GM12878 (cell line): ENCODE data around the gene MYBPC2. TPM values are rescaled to one million over a fixed set of nuclear protein-coding genes. Genes with fewer than 3 reads are reported as not detected.
A peak's percentile ranks its signal among the peaks of the same experiment; 100 is the strongest.

ENCODE experiments used
- BHLHE40 ChIP-seq, 2 experiments: fragments of 450-650 bp in 1 of 2; IDR thresholded peaks; 2 replicates each; pipeline ENCODE4 v1.6.1; 2011 to 2017; ENCODE audit warnings: low read depth in 2 of 2, borderline replicate concordance in 1 of 2, improper control_type of control experiment in 1 of 2, low read length in 1 of 2, mild to moderate bottlenecking in 1 of 2
- E2F8 ChIP-seq: fragments of 450-650 bp; IDR thresholded peaks from 2 replicates; pipeline ENCODE4 v1.6.1; 2018; ENCODE audit warnings: mild to moderate bottlenecking, low read depth, moderate library complexity; ENCODE audit not compliant: partially characterized antibody
- EP300 ChIP-seq, 2 experiments: fragments of 150-350 bp in 1 of 2; IDR thresholded peaks; 2 replicates each; pipeline ENCODE4 v1.6.1; 2011 to 2012; ENCODE audit warnings: low read depth in 2 of 2, low read length in 2 of 2, borderline replicate concordance in 1 of 2, improper control_type of control experiment in 1 of 2, inconsistent platforms in 1 of 2; ENCODE audit not compliant: control insufficient read depth in 1 of 2
- IRF5 ChIP-seq: fragments of 450-650 bp; IDR thresholded peaks from 2 replicates; pipeline ENCODE4 v1.6.1; 2017; ENCODE audit warnings: borderline replicate concordance
- MTA3 ChIP-seq: IDR thresholded peaks from 2 replicates; pipeline ENCODE4 v1.6.1; 2012; ENCODE audit warnings: low read length, inconsistent platforms, borderline replicate concordance
- NBN ChIP-seq: fragments of 450-650 bp; IDR thresholded peaks from 2 replicates; pipeline ENCODE4 v1.6.1; 2016
- NR2C1 ChIP-seq: fragments of 450-650 bp; IDR thresholded peaks from 2 replicates; pipeline ENCODE4 v1.6.1; 2017; ENCODE audit warnings: antibody characterized with exemption, mild to moderate bottlenecking, moderate library complexity
- NRF1 ChIP-seq: conservative IDR thresholded peaks from 2 replicates; pipeline ENCODE4 v1.6.1; 2011; ENCODE audit warnings: mild to moderate bottlenecking, low read depth, low read length, improper control_type of control experiment
- POLR2AphosphoS2 ChIP-seq: IDR thresholded peaks from 2 replicates; pipeline ENCODE4 v1.6.1; 2011; ENCODE audit warnings: low read depth, mild to moderate bottlenecking, low read length, improper control_type of control experiment, moderate library complexity
- SMC3 ChIP-seq: IDR thresholded peaks from 2 replicates; pipeline ENCODE4 v1.6.1; 2011; ENCODE audit warnings: low read length, improper control_type of control experiment, borderline replicate concordance
- SRF ChIP-seq, 2 experiments: IDR thresholded peaks; 2 replicates each; pipeline ENCODE4 v1.6.1; 2011; ENCODE audit warnings: low read depth in 2 of 2, low read length in 2 of 2, mild to moderate bottlenecking in 1 of 2, moderate library complexity in 1 of 2
- TCF7 ChIP-seq: IDR thresholded peaks from 2 replicates; pipeline ENCODE4 v1.6.1; 2014; ENCODE audit warnings: antibody characterized with exemption, borderline replicate concordance
- USF2 ChIP-seq: IDR thresholded peaks from 2 replicates; pipeline ENCODE4 v1.6.1; 2011; ENCODE audit warnings: low read depth, low read length, improper control_type of control experiment, borderline replicate concordance
- ZNF622 ChIP-seq: fragments of 450-650 bp; IDR thresholded peaks from 2 replicates; pipeline ENCODE4 v1.6.1; 2017; ENCODE audit warnings: mild to moderate bottlenecking, inconsistent platforms
- ZSCAN29 ChIP-seq: fragments of 450-650 bp; IDR thresholded peaks from 2 replicates; pipeline ENCODE4 v1.6.1; 2017; ENCODE audit warnings: mild to moderate bottlenecking, moderate library complexity
- polyA plus RNA-seq, 11 experiments: library from polyadenylated mRNA; depleted of rRNA in 4 of 11; unstranded in 6 of 11; stranded (reverse) in 5 of 11; fragments of >200 nt; fragmentation: Nextera tagmentation in 4 of 11; fragmentation: Illumina TruSeq in 1 of 11; extraction: Ambion mirVana in 4 of 11; extraction: Trizol in 1 of 11; gene quantifications; 1 replicate in 1 of 11; 2 replicates in 10 of 11; pipeline versions ENCODE4 v1.2.1 to v1.2.3, GENCODE V29; 2011 to 2016; ENCODE audit warnings: inconsistent platforms in 2 of 11, missing spikeins in 2 of 11, low read depth in 1 of 11
- total RNA-seq, 4 experiments: library from RNA; depleted of rRNA in 3 of 4; stranded (reverse); fragments of >200 nt in 3 of 4; fragmentation: Illumina TruSeq in 1 of 4; extraction: Trizol in 1 of 4; gene quantifications; 2 replicates each; pipeline versions ENCODE4 v1.2.1 to v1.2.3, GENCODE V29; 2013 to 2021
- TF ChIP-seq, protein P1 (sequence below): fragments of 450-650 bp; IDR thresholded peaks from 2 replicates; pipeline ENCODE4 v1.6.1; 2017; ENCODE audit warnings: mild to moderate bottlenecking
- TF ChIP-seq, protein P2 (sequence below): fragments of 450-650 bp; IDR thresholded peaks from 2 replicates; pipeline ENCODE4 v1.6.1; 2017; ENCODE audit warnings: mild to moderate bottlenecking, moderate library complexity

MYBPC2 gene
- total and polyA plus RNA-seq, 10 of the 15 experiments (the other 5 are each of a cell fraction or from before 2014, with no cell fraction given), result 0.09 to 2.6 (median 0.61) TPM

DNA sequence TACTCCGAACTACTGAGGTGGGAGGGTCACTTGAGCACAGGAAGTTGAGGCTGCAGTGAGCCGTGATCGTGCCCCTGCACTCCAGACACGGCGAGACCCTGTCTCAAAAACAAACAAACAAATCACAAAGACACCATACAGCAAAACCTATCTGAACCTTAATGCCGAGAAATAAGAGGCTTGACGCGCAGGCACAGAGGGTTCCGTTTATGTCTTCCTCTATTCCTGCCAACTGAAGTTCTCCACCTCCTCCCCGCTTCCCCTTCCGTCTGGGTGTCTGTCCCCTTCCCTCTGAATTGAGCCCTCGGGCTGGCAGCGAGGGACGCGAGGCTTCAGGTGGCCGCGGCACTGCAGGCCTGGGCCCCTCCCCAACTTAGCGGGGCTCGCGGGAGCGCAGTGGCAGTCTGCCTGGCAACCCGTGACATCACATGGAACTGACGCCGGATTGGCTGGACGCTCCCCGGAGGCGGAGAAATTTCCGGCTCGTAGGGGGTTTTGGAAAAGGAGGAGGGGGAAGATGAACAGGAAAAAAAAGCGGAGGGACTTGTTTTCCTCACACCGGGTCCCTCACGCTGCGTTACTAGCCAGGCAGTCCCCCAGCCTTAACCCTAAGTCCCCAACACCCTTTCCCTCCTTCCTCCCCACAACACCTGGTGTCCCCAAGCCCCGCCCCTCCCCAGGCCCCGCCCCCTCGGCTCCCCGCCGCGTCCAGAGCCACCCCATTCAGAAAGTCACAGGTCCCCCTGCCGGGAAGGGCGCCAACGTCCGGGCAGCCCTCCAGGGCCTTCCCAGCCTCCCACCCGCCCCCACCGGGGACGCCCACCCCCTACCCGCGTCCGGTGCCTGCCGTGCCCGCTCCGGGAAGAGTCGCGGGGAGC is 1.1 kb upstream of the MYBPC2 start (continued):
- 0 out of 4 replicates have a peak, but pooled peaks of 1 of the 2 experiments have one; percentile 23 for TF ChIP-seq EP300 (IDR thresholded peaks at IDR 0.05; ENCODE audit: borderline replicate concordance in 1 of 2, control insufficient read depth in 1 of 2, low read depth in 2 of 2, low read length in 2 of 2)
- peak; percentile 68 to 79 for TF ChIP-seq BHLHE40 (IDR thresholded peaks at IDR 0.05; ENCODE audit: borderline replicate concordance in 1 of 2, low read depth in 2 of 2, low read length in 1 of 2)
- no peak for TF ChIP-seq TCF7
- TF ChIP-seq IRF5, result no peak
- TF ChIP-seq, protein P1, sequence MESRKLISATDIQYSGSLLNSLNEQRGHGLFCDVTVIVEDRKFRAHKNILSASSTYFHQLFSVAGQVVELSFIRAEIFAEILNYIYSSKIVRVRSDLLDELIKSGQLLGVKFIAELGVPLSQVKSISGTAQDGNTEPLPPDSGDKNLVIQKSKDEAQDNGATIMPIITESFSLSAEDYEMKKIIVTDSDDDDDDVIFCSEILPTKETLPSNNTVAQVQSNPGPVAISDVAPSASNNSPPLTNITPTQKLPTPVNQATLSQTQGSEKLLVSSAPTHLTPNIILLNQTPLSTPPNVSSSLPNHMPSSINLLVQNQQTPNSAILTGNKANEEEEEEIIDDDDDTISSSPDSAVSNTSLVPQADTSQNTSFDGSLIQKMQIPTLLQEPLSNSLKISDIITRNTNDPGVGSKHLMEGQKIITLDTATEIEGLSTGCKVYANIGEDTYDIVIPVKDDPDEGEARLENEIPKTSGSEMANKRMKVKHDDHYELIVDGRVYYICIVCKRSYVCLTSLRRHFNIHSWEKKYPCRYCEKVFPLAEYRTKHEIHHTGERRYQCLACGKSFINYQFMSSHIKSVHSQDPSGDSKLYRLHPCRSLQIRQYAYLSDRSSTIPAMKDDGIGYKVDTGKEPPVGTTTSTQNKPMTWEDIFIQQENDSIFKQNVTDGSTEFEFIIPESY, result no peak
- TF ChIP-seq, protein P2, sequence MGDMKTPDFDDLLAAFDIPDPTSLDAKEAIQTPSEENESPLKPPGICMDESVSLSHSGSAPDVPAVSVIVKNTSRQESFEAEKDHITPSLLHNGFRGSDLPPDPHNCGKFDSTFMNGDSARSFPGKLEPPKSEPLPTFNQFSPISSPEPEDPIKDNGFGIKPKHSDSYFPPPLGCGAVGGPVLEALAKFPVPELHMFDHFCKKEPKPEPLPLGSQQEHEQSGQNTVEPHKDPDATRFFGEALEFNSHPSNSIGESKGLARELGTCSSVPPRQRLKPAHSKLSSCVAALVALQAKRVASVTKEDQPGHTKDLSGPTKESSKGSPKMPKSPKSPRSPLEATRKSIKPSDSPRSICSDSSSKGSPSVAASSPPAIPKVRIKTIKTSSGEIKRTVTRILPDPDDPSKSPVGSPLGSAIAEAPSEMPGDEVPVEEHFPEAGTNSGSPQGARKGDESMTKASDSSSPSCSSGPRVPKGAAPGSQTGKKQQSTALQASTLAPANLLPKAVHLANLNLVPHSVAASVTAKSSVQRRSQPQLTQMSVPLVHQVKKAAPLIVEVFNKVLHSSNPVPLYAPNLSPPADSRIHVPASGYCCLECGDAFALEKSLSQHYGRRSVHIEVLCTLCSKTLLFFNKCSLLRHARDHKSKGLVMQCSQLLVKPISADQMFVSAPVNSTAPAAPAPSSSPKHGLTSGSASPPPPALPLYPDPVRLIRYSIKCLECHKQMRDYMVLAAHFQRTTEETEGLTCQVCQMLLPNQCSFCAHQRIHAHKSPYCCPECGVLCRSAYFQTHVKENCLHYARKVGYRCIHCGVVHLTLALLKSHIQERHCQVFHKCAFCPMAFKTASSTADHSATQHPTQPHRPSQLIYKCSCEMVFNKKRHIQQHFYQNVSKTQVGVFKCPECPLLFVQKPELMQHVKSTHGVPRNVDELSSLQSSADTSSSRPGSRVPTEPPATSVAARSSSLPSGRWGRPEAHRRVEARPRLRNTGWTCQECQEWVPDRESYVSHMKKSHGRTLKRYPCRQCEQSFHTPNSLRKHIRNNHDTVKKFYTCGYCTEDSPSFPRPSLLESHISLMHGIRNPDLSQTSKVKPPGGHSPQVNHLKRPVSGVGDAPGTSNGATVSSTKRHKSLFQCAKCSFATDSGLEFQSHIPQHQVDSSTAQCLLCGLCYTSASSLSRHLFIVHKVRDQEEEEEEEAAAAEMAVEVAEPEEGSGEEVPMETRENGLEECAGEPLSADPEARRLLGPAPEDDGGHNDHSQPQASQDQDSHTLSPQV, result no peak
- TF ChIP-seq SMC3, result no peak
- no peak for TF ChIP-seq SRF (IDR thresholded peaks at IDR 0.05; ENCODE audit: low read depth in 2 of 2, low read length in 2 of 2)
- peak; percentile 76; the same call in 1 of the 2 replicates for TF ChIP-seq MTA3
- no peak for TF ChIP-seq ZSCAN29
- no peak for TF ChIP-seq ZNF622
- TF ChIP-seq USF2, result no peak
- peak; percentile 64 for TF ChIP-seq E2F8
- no peak for TF ChIP-seq NR2C1
- peak; percentile 82 for TF ChIP-seq NBN
- peak; percentile 79 for TF ChIP-seq POLR2AphosphoS2
- no peak for TF ChIP-seq NRF1
